Measurements from ENCODE around the gene P2RY2. TPM values are rescaled to one million over a fixed set of nuclear protein-coding genes. Genes with fewer than 3 reads are reported as not detected.

P2RY2 gene
- total and polyA plus RNA-seq, 8 donors = 0.81 to 13.3 (median 1.3) TPM; not detected in 3

- no peaks in the 10 kb centered on the region for H3K27me3 ChIP-seq
- DNase-seq = peak; percentile 82 to 93
- TF ChIP-seq POLR2AphosphoS5 (IDR thresholded peaks at IDR 0.05) (peak in 1 of 3 donors; percentile 62), CTCF (IDR thresholded peaks at IDR 0.05) (peak in 5 of 7 experiments; percentile 53 to 89 (median 80)), EP300 (IDR thresholded peaks at IDR 0.05) (no peak), POLR2A (IDR thresholded peaks at IDR 0.05) (no peak)
- peak overlapping the region in 4 of 5 donors; percentile 26 to 73 (median 52) for H3K27ac ChIP-seq
- no peaks in the 10 kb centered on the region for H3K36me3 ChIP-seq
- intact Hi-C loops (cut with DNase I; ENCODE audit: low total_unique reads) = loop anchor here (5.0 kb wide), 1 partner anchor 346 kb away; no protein-coding TSS in a partner anchor
- 30 to 41% (median 38%) methylated on average over 13 to 15 of the region's 15 CpGs for WGBS, 5 donors
- H3K4me3 ChIP-seq = no peak overlapping the region
- peaks cover 5 to 46% (median 20%) of the 10 kb centered on the region in 4 donors for H3K4me1 ChIP-seq
- no peaks in the 10 kb centered on the region for H3K9me3 ChIP-seq
These were observed 40.1 kb upstream of the P2RY2 start for GRCh38 chr11:73177778-73178539.

- intact Hi-C loops (cut with DNase I; ENCODE audit: low total_unique reads) = loop anchor here (5.0 kb wide), 1 partner anchor 346 kb away; no protein-coding TSS in a partner anchor
- TF ChIP-seq POLR2AphosphoS5 (IDR thresholded peaks at IDR 0.05) (no peak), EP300 (IDR thresholded peaks at IDR 0.05) (no peak), POLR2A (IDR thresholded peaks at IDR 0.05) (no peak), CTCF (IDR thresholded peaks at IDR 0.05) (no peak)
These were observed 39.4 kb upstream of the P2RY2 start for GRCh38 chr11:73178681-73179080.

GRCh38 chr11:73182824-73183321 lies 35.2 kb upstream of the P2RY2 start:
- Histone ChIP-seq H3K4me3 (no peak overlapping the region), H3K27ac (no peak overlapping the region), H3K27me3 (peaks cover 0 to 10% (median 0%) of the 10 kb centered on the region in 3 donors), H3K9me3 (no peaks in the 10 kb centered on the region), H3K36me3 (no peaks in the 10 kb centered on the region), H3K4me1 (peaks cover 0 to 30% (median 3%) of the 10 kb centered on the region in 4 donors)
- DNase-seq = peak; percentile 40 to 67
- WGBS, 5 donors = 18 to 43% (median 26%) methylated on average over 2 to 3 of the region's 3 CpGs
- TF ChIP-seq CTCF (IDR thresholded peaks at IDR 0.05) (no peak), EP300 (IDR thresholded peaks at IDR 0.05) (no peak), POLR2A (IDR thresholded peaks at IDR 0.05) (no peak), POLR2AphosphoS5 (IDR thresholded peaks at IDR 0.05) (no peak)
- intact Hi-C loops (cut with DNase I; ENCODE audit: low total_unique reads) = no loop called here

More at GRCh38 chr11:73178681-73179080, 39.4 kb upstream of the P2RY2 start:
- Histone ChIP-seq H3K27me3 (no peaks in the 10 kb centered on the region), H3K36me3 (no peaks in the 10 kb centered on the region), H3K9me3 (no peaks in the 10 kb centered on the region), H3K4me3 (no peak overlapping the region), H3K4me1 (peaks cover 5 to 40% (median 20%) of the 10 kb centered on the region in 4 donors), H3K27ac (no peak overlapping the region)
- 79 to 94% (median 81%) methylated on average over 4 of the region's 4 CpGs for WGBS, 5 donors
- no peak for DNase-seq

GRCh38 chr11:73184953-73185671 lies 33.0 kb upstream of the P2RY2 start:
- Histone ChIP-seq H3K4me3 (no peak overlapping the region), H3K27me3 (peaks cover 0 to 10% (median 0%) of the 10 kb centered on the region in 3 donors), H3K9me3 (no peaks in the 10 kb centered on the region), H3K4me1 (peaks cover 0 to 46% (median 4%) of the 10 kb centered on the region in 4 donors), H3K36me3 (no peaks in the 10 kb centered on the region), H3K27ac (no peak overlapping the region)
- intact Hi-C loops (cut with DNase I; ENCODE audit: low total_unique reads) = loop anchor here (2.0 kb wide), 1 partner anchor 58 kb away; no protein-coding TSS in a partner anchor
- WGBS, 5 donors = 26 to 45% (median 31%) methylated on average over 12 to 18 of the region's 18 CpGs
- DNase-seq = peak; percentile 75 to 83
- TF ChIP-seq POLR2AphosphoS5 (IDR thresholded peaks at IDR 0.05) (no peak), CTCF (IDR thresholded peaks at IDR 0.05) (peak in 5 of 7 experiments; percentile 80 to 91 (median 85))
